Fibroblast of villous mesenchyme (primary cell): ENCODE results near the gene ZEB1. TPM values are rescaled to one million over a fixed set of nuclear protein-coding genes. Genes with fewer than 3 reads are reported as not detected.
A peak's percentile ranks its signal among the peaks of the same experiment; 100 is the strongest.

Experiments used
- DNase-seq: peaks from one replicate; pipeline ENCODE4 v3.0.0-alpha.2; 2010; ENCODE audit warnings: low read depth
- H3K4me3 ChIP-seq: 2 replicates; pipeline ENCODE4 v1.5.1; 2011; ENCODE audit warnings: low read depth, mild to moderate bottlenecking, low read length
- total RNA-seq: library from RNA; depleted of rRNA; stranded (reverse); fragments of >200 nt; gene quantifications from 2 replicates; pipeline ENCODE4 v1.2.3, GENCODE V29; 2012
- TF ChIP-seq, protein P1 (sequence below): IDR thresholded peaks from 2 replicates; pipeline ENCODE4 v1.5.1; 2012; ENCODE audit warnings: low read depth, mild to moderate bottlenecking, low read length; ENCODE audit not compliant: insufficient read depth

Gene ZEB1
- 73.4 and 89.8 TPM in 2 replicates for total RNA-seq

DNA sequence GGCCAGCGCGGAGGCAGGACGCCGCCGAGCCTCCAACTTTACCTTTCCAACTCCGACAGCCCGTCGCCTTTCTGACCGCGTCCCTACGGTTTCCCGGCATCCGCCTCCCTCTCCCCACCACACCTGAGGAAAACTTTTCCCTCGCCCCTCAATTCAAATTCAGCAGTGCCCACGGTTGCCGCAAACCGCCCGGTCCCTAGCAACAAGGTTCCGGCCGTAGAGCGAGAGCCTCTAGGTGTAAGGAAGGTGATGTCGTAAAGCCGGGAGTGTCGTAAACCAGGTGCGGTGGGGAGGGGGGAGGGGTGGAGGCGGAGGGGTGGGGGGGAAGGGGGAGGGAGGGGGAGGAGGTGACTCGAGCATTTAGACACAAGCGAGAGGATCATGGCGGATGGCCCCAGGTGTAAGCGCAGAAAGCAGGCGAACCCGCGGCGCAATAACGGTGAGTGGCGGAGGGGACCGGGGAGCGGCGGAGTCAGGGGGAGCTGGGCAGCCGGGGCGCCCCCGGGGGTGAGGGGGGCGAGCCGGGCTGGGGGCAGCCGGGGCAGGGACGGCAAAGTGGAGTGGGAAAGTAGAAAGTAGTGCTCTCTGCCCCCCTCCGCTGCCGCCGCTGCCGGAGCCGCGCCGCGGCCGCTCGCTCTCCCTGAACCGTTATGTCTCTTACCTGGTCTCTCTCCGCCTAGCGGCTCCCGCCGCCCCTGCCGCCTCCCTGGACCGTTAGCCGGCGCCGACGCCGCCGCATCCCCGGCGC is at the start of gene ZEB1:
Gene ZEB1 (plus strand): TSS at position 363 of the 748 bp plus-strand sequence. CDS start 19 bp downstream, at position 382.
- peak; percentile 89 for DNase-seq
- H3K4me3 ChIP-seq = peak within 1 kb of the TSS; percentile 94
- TF ChIP-seq, protein P1, sequence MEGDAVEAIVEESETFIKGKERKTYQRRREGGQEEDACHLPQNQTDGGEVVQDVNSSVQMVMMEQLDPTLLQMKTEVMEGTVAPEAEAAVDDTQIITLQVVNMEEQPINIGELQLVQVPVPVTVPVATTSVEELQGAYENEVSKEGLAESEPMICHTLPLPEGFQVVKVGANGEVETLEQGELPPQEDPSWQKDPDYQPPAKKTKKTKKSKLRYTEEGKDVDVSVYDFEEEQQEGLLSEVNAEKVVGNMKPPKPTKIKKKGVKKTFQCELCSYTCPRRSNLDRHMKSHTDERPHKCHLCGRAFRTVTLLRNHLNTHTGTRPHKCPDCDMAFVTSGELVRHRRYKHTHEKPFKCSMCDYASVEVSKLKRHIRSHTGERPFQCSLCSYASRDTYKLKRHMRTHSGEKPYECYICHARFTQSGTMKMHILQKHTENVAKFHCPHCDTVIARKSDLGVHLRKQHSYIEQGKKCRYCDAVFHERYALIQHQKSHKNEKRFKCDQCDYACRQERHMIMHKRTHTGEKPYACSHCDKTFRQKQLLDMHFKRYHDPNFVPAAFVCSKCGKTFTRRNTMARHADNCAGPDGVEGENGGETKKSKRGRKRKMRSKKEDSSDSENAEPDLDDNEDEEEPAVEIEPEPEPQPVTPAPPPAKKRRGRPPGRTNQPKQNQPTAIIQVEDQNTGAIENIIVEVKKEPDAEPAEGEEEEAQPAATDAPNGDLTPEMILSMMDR = peak; percentile 47

DNA sequence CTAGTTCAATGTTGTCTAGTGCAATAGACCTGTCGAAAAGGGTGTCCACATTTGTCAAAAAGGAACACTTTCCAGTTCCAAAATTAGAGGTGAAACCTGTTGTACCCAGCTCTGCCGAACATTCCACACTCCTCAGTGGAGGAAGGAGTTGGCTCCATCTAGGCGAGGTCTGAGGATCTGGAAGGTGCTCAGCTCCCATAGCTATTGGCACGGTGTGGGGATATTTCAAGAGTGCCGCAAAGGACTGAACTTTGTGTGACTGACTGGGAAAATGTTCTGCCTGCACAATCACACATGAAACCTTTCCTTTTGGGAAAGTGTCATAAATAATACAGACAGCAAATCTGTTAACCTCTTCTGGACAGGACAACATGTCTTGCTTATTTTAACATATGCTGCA is 48.1 kb upstream of the ZEB1 start:
- TF ChIP-seq, protein P1 = no peak
- DNase-seq = no peak

DNA sequence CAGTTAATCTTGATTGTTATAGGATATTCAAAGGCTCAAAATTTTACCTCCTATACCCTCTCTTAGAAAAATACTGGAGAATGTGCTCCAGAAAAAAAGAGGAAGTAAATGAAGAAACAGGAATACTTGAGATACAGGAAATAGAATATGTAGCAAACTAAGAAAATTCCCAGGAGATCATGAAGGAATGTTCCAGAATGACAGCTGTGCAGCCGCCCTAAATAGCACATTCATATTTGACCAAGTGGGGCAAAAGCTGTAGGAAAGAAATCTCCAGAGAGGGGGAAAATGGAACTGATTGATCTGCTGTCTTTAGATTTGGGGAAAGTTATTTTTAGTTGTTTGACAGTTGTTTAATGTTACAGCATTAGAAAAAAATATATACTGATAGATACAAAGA is 46.2 kb upstream of the ZEB1 start:
- DNase-seq = no peak
- no peak overlapping the region for H3K4me3 ChIP-seq
- TF ChIP-seq, protein P1 = no peak

More for the DNA sequence above, 48.1 kb upstream of the ZEB1 start:
- no peak overlapping the region for H3K4me3 ChIP-seq

DNA sequence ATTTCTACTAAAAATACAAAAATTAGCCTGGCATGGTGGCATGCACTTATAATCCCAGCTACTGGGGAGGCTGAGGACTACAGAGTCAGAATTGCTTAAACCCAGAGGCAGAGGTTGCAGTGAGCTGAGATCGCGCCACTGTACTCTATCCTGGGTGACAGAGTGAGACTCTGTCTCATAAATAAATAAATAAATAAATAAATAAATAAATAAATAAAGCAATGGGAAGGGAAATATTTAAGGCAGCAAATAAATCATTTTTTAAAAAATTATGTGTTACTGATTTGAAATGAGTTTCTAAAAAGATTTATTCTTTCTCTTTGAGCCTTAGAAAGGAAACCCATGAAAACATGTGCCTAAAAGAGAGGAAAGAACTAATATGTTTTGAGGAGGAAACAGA is 45.2 kb upstream of the ZEB1 start:
- DNase-seq = no peak
- H3K4me3 ChIP-seq = no peak overlapping the region
- TF ChIP-seq, protein P1 = no peak

DNA sequence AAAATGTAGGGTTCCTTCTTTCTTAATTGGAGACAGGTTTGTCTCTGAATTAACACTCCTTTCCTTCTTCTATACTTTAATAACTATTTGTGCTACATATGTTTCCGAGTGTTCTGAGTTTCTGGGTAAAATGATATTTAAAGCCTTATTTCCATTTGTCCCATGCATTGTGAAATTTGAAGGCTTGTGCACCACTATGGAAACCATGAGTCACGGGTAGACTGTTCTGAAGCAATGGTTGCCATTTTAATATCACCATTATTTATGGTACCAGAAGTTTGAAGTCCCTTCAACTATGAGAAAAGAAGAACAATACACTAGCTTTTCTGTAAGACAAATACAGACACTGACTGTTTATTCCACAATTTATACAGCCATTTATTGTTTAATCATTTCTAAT is 44.7 kb upstream of the ZEB1 start:
- DNase-seq = peak; percentile 34
- no peak overlapping the region for H3K4me3 ChIP-seq
- TF ChIP-seq, protein P1 = no peak

DNA sequence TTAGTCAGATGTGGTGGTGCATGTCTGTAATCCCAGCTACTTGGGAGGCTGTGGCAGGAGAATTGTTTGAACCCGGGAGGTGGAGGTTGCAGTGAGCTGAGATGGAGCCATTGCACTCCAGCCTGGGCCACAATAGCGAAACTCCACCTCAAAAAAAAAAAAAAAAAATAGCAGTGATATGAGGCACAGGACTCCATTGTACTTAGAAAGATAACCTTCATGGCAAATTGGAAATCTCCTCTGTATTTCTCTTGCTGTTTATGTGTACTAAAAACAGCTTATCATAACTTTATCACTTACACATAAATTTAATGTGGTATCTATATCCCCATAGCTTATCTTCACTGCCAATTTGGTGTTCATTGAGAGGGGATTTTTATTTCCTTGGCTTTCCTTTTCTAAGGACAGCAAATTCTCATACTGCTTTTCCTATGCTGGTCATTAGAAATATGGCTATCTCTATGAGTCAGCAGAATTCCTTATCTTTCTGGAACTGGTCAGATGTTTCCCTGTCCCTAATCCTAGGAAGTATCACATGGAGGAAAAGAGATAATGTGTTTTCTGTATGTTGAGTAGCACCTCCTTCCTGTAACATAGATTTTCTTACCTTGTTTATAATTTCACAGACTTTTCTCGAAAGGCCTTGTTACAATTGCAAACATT is 40.6 kb upstream of the ZEB1 start:
- TF ChIP-seq, protein P1 = no peak
- DNase-seq = peak; percentile 69
- H3K4me3 ChIP-seq = no peak overlapping the region
